NB4 (cell line): ENCODE measurements around the gene CCDC191.

Experiments
- MYC ChIP-seq: IDR thresholded peaks from 2 replicates; pipeline ENCODE4 v1.6.1; 2011; ENCODE audit warnings: low read depth, low read length
- POLR2A ChIP-seq: IDR thresholded peaks from 2 replicates; pipeline ENCODE4 v1.6.1; 2011; ENCODE audit warnings: mild to moderate bottlenecking; ENCODE audit not compliant: insufficient read length; ENCODE audit errors: extremely low read depth
- TF ChIP-seq, protein P1 (sequence below): IDR thresholded peaks from one replicate; pipeline ENCODE4 v1.5.1; 2012; ENCODE audit warnings: low read depth, low read length
- TF ChIP-seq, protein P2 (sequence below): IDR thresholded peaks from 2 replicates; pipeline ENCODE4 v1.6.1; 2011; ENCODE audit warnings: low read depth, low read length

DNA sequence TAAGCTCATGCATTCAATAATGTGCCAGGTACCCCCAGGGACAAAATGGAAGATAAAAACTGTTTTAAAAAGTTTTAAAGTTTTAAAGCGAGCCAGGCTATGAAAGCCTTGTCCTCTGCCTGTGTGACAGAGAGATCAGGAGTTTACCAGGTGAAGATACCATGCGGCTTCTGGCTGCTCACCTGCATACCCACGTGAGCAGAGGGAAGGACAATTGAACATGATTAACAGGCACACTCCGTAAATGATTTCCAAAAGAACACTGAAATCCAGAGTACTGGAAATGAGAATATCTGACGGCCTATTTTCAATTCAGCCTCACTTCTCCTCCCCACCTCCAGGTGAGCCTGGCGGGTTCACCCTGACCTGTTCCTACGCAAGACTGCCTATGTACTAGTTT, 42.1 kb downstream of the CCDC191 start:
- TF ChIP-seq, protein P1, sequence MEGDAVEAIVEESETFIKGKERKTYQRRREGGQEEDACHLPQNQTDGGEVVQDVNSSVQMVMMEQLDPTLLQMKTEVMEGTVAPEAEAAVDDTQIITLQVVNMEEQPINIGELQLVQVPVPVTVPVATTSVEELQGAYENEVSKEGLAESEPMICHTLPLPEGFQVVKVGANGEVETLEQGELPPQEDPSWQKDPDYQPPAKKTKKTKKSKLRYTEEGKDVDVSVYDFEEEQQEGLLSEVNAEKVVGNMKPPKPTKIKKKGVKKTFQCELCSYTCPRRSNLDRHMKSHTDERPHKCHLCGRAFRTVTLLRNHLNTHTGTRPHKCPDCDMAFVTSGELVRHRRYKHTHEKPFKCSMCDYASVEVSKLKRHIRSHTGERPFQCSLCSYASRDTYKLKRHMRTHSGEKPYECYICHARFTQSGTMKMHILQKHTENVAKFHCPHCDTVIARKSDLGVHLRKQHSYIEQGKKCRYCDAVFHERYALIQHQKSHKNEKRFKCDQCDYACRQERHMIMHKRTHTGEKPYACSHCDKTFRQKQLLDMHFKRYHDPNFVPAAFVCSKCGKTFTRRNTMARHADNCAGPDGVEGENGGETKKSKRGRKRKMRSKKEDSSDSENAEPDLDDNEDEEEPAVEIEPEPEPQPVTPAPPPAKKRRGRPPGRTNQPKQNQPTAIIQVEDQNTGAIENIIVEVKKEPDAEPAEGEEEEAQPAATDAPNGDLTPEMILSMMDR: no peak
- TF ChIP-seq MYC (no peak), POLR2A (no peak)
- TF ChIP-seq, protein P2, sequence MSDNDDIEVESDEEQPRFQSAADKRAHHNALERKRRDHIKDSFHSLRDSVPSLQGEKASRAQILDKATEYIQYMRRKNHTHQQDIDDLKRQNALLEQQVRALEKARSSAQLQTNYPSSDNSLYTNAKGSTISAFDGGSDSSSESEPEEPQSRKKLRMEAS: no peak
